GM12874 (cell line): ENCODE results near the gene ZNF213.

Experiments used
- TF ChIP-seq, protein P1 (sequence below): IDR thresholded peaks from 2 replicates; pipeline ENCODE4 v1.5.1; 2011; ENCODE audit warnings: low read depth, mild to moderate bottlenecking, control low read depth, low read length, moderate library complexity; ENCODE audit not compliant: insufficient read depth

Gene ZNF213

DNA sequence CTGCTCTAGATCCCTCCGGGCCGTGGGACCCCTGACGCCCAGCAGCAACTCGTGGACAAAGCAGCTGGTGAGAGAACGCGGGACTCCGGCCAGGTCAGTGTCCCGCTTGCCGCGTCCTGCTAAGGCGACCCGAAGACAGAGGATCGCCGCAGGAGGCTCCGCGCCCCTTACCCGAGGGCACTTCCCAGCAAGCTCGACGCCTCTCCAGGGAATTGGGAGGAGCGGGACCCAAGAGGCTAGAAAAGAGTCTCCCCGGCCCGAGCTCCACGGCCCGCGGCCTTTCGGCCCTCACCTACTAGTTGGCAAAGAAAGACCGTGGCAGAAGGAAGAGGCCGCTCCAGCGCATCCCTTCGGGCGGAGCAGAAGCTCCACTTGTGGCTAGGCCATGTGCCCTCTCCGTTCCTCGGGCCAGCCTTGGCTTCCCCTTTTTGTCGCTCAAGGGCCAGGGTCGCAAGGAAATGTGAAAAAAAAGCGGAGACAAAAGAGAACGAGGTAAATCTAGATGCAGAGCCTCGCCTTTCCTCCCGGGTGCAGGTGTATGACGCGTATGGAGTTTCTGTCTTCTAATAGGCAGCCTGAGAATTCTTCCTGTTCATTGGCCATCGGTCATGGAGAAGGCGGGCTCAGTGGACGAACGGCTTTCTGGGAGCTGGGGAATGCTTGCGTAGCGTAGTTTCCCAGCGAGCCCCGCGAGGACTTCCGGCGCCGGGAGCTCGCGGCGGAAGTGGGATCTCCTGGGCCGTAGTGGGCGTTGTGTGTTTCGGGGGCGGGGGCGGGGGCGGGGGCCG, at the start of gene ZNF213:
ZNF213 (plus strand) TSS at position 692 of the 788 bp plus-strand sequence. CDS start 2,252 bp downstream, outside the sequence.
- TF ChIP-seq, protein P1, sequence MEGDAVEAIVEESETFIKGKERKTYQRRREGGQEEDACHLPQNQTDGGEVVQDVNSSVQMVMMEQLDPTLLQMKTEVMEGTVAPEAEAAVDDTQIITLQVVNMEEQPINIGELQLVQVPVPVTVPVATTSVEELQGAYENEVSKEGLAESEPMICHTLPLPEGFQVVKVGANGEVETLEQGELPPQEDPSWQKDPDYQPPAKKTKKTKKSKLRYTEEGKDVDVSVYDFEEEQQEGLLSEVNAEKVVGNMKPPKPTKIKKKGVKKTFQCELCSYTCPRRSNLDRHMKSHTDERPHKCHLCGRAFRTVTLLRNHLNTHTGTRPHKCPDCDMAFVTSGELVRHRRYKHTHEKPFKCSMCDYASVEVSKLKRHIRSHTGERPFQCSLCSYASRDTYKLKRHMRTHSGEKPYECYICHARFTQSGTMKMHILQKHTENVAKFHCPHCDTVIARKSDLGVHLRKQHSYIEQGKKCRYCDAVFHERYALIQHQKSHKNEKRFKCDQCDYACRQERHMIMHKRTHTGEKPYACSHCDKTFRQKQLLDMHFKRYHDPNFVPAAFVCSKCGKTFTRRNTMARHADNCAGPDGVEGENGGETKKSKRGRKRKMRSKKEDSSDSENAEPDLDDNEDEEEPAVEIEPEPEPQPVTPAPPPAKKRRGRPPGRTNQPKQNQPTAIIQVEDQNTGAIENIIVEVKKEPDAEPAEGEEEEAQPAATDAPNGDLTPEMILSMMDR, result no peak

- TF ChIP-seq, protein P1, result no peak
These were observed 48.8 kb upstream of the ZNF213 start for GRCh38 chr16:3085868-3086595.

GRCh38 chr16:3086596-3087242, 48.1 kb upstream of the ZNF213 start:
- TF ChIP-seq, protein P1, result no peak

- TF ChIP-seq, protein P1, result peak; percentile 31; the same call in 1 of the 2 replicates
These were observed 47.3 kb upstream of the ZNF213 start for GRCh38 chr16:3087243-3088235.

DNA sequence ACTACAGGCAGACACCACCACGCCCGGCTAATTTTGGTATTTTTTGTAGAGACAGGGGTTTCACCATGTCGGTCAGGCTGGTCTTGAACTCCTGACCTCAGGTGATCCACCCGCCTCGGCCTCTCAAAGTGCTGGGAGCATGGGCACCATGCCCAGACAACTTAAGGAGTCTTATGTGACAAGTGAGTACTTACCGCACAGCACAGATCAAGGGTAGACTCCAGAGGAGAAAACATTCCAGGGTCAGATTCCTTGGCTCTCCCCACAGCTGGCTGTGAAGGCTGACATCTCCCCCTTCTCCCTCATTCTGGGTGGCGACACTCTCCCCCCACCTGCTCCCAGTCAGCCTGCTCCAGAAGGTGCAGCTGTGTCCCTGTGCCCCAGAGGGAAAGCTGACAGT, 46.4 kb upstream of the ZNF213 start:
- TF ChIP-seq, protein P1, result no peak

GRCh38 chr16:3088925-3089716, 45.7 kb upstream of the ZNF213 start:
- TF ChIP-seq, protein P1, result no peak
